GM13977 (cell line): ENCODE results near the gene KMT2A.

Source experiments
- DNase-seq: peaks from one replicate; pipeline ENCODE4 v3.0.0; 2012; ENCODE audit warnings: low spot score
- in situ Hi-C: fragments of 300-500 bp; cut with MboI; formaldehyde crosslinking; loops from one replicate; pipeline ENCODE4 v1.12.0; 2022; ENCODE audit warnings: low sequenced_read_pairs, low pct_unique_long_range_greater_than_20kb, mixed read lengths, inconsistent platforms; ENCODE audit not compliant: unreplicated experiment
- TF ChIP-seq, protein P1 (sequence below): IDR thresholded peaks from 2 replicates; pipeline ENCODE4 v1.5.1; 2012; ENCODE audit warnings: mild to moderate bottlenecking, control low read depth; ENCODE audit not compliant: insufficient read depth; ENCODE audit errors: extremely low read depth, missing control alignments

KMT2A gene

DNA sequence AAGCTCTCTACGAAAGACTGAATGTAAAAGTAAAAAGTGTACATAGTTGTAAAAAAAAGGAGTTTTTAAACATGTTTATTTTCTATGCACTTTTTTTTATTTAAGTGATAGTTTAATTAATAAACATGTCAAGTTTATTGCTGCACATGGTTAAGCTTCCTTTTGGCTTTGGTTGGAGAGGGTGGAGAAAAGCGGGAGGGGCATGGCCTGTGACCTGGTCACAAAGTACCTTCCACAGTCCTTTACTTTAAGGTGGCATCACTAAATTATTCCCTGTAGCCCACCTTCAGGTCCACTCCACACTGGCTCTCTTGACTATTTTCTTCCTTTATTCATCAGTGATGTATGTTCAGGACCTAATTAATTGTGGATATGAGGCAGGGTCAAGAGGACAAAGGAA is 90.4 kb downstream of the KMT2A start:
- in situ Hi-C loops, result no loop called here
- no peak for DNase-seq
- TF ChIP-seq, protein P1, sequence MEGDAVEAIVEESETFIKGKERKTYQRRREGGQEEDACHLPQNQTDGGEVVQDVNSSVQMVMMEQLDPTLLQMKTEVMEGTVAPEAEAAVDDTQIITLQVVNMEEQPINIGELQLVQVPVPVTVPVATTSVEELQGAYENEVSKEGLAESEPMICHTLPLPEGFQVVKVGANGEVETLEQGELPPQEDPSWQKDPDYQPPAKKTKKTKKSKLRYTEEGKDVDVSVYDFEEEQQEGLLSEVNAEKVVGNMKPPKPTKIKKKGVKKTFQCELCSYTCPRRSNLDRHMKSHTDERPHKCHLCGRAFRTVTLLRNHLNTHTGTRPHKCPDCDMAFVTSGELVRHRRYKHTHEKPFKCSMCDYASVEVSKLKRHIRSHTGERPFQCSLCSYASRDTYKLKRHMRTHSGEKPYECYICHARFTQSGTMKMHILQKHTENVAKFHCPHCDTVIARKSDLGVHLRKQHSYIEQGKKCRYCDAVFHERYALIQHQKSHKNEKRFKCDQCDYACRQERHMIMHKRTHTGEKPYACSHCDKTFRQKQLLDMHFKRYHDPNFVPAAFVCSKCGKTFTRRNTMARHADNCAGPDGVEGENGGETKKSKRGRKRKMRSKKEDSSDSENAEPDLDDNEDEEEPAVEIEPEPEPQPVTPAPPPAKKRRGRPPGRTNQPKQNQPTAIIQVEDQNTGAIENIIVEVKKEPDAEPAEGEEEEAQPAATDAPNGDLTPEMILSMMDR, result no peak

DNA sequence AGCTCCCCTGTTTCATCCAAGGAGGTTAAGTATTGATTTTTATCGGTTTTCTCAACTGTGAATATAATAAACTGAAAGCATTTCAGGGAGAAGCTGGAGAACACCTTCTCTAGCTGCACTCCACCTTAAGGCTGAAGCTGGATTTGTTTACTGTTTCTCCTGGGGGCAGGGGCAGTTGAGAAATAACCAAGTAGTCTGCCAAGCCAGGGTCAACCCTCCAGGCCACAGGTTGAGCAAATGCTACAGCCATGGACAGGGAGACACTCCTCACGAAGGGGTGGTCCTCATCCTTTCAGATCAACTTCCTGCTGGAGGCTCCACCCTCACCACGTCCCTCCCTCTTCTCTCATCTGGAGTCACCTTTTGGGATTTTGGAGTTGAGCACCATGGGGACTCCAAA is 90.8 kb downstream of the KMT2A start, which contains the start of gene TTC36:
Gene TTC36 (plus strand): TSS at position 366 of the 400 bp plus-strand sequence. CDS start 21 bp downstream, at position 387.
- TF ChIP-seq, protein P1, result no peak
- in situ Hi-C loops, result no loop called here
- DNase-seq, result no peak

- no peak for DNase-seq
- TF ChIP-seq, protein P1, result no peak
- in situ Hi-C loops, result no loop called here
Measured at GRCh38 chr11:118528511-118528910, 92.2 kb downstream of the KMT2A start.

DNA sequence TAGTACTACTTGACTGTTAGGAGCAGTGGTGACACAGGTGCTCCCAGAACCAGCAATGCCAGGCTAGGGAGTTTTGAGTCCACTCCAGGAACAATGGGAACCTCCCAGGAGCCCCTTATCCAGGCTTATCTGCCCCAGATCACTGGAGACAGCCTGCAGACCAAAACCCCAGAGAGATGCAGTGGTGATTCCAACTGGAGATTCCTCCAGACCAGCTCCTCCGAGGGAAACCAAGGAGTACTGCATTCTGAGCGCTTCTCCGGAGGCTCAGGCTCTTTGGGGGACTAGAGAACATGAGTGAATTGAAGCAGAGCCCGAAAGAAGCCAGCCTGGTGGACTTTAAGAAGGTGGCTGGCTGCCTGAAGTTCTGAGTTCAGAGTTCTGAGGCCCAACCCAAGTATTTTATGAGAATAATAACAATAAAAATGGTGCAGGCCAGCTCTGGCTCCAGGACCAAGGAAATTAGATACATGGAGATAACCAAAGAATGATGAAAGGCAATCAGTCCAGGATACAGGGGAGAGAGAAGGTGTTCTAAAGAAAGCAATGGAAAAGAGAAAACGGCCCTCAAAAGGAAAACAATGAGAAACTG is 93.4 kb downstream of the KMT2A start:
- in situ Hi-C loops, result no loop called here
- TF ChIP-seq, protein P1, result no peak

GRCh38 chr11:118530180-118530682 is 93.9 kb downstream of the KMT2A start:
- in situ Hi-C loops, result no loop called here
- no peak for DNase-seq
- TF ChIP-seq, protein P1, result no peak

More for the DNA sequence above, 93.4 kb downstream of the KMT2A start:
- no peak for DNase-seq

GRCh38 chr11:118530683-118531596 is 94.6 kb downstream of the KMT2A start, which contains the start of gene TMEM25:
TMEM25 (plus strand) TSS chr11:118531192; CDS start chr11:118531802, 610 bp downstream.
- TF ChIP-seq, protein P1, result no peak
- in situ Hi-C loops, result no loop called here
- DNase-seq, result peak; percentile 95
